HG02852 (cell line): Measurements from ENCODE around the gene CGB2.
"Not testable (repeated sequence)": the region's sequence is repeated elsewhere in the genome, so short reads cannot be mapped to it uniquely, and the experiment has no call there.

Experiments
- ATAC-seq: cut with Tn5 transposase; IDR thresholded peaks from one replicate; pipeline ENCODE4 v1.9.1; 2021; ENCODE audit warnings: mild to moderate bottlenecking, moderate library complexity; ENCODE audit not compliant: unreplicated experiment

Gene CGB2

GRCh38 chr19:49031642-49032301, at the start of gene CGB2:
TSS of gene CGB2 (plus strand) at chr19:49031890. CDS start at chr19:49032096, 206 bp downstream.
- not testable (repeated sequence) for ATAC-seq

DNA sequence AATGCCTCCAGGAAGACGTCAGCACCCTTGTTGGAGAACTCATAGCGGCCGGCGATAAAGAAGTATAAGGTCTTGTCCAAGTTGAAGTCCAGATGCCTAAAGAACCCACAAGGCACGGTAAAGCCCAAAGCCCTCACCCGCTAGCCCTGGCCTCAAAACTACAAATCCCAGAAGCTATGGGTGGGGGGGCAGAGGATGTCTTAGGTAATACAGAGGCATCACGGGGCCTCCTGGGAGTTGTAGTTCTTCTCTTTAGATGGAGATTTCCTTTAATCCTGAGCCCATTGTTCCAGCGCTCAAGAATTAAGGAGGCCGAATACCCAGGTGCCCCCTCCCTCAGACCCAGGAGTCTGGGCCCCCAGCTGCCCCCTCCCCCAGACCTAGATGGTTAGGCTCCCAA, 49.4 kb upstream of the CGB2 start:
- ATAC-seq = no peak

DNA sequence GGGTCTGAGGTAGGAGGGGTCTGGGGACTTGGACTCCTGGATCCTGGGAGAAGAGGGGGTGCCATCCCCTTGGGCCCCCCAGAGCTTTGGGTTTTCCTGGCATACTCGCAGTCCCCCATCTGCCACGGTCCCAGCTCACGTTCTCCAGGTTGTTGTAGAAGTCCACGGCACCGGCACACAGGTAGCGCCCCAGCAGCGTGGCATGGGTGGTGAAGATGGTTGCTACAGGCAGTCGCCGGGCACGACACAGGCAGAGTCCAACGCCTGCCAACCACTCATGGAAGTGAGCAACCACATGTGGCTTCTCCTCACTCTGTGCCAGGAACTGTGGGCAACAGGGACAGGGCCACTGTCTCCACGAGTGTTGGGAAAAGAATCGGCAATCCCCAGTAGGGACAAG, 46.0 kb upstream of the CGB2 start:
- no peak for ATAC-seq

DNA sequence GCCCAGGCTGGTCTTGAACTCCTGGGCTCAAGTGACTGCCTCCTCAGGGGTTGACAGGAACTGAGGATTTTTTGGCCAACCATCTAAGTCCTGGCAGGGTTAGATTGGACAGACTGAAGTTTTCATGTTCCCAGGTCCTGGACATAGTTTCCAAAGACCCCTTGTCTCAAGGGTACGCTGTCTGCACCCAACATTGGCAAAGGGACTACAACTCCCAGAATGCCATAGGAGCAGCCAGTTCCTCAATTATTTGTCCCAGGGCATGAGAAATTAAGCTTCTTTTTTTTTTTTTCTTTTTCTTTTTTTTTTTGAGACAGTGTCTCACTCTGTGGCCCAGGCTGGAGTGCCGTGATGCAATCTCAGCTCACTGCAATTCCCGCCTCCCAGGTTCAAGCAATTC, 45.5 kb upstream of the CGB2 start:
- ATAC-seq = no peak

DNA sequence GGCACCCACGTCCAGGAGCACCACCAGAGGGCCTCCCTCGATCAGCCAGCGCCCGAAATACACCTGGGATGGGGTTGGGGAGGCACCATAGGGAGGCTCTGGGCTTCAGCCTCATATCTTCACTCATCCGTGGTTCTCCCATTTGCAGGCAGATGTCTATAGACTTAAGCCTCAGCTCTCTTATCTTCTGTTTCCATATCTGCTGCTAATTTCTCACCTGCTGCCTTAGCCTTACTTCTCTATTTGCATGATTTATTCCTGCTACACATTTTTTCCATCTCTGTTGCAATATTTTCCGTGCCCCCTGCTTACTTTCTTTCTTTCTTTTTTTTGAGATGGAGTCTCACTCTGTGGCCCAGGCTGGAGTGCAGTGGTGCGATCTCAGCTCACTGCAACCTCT, 44.4 kb upstream of the CGB2 start:
- no peak for ATAC-seq

DNA sequence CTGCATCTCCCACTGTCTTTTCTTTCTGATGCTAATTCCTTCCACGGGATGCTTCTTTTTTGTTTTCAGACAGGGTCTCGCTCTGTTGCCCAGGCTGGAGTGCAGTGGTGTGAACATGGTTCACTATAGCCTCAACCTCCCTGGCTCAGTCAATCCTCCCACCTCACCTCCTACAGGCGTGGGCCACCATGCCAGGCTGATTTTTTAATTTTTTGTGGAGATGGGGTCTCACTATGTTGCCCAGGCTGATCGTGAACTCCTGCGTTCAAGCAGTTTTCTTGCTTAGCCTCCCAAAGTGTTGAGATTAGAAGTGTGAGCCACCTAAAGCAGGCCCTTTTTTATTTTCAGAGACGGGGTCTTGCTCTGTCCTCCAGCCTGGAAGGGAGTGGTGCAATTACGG, 43.4 kb upstream of the CGB2 start:
- no peak for ATAC-seq

GRCh38 chr19:48988860-48989259, 42.8 kb upstream of the CGB2 start:
- ATAC-seq = no peak

GRCh38 chr19:48989701-48990291, 41.9 kb upstream of the CGB2 start:
- no peak for ATAC-seq

- ATAC-seq = no peak
Observed at GRCh38 chr19:48990400-48990799, 41.3 kb upstream of the CGB2 start.

DNA sequence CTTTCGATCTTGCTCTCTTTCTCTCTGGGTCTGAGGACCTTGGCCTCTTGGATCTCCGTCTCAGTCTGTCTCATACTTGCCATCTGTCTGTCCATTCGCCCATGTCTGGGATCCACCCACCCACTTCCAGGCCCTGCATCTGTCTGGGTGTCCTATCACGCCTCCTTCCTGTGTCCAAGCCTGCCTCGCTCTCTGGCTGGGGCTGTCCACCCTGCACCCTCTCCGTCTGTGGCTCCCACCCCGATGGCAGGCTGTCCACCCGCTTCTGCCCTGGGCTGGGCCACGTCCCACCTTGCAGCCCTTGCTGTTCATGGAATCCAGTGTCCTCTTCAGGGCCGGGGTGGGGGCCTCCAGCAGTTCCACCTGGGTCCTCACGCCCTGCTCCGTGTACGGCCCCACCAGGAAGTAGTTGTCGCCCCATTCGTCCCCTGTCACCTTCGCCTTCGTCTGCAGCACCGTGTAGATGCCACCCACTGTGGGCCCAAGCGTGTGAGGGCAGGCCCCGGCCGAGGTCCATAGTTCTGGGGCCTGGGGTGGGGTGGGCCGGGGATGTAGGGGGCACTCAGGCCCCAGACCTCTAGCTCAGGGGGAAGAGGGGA, 40.6 kb upstream of the CGB2 start:
- ATAC-seq = no peak

DNA sequence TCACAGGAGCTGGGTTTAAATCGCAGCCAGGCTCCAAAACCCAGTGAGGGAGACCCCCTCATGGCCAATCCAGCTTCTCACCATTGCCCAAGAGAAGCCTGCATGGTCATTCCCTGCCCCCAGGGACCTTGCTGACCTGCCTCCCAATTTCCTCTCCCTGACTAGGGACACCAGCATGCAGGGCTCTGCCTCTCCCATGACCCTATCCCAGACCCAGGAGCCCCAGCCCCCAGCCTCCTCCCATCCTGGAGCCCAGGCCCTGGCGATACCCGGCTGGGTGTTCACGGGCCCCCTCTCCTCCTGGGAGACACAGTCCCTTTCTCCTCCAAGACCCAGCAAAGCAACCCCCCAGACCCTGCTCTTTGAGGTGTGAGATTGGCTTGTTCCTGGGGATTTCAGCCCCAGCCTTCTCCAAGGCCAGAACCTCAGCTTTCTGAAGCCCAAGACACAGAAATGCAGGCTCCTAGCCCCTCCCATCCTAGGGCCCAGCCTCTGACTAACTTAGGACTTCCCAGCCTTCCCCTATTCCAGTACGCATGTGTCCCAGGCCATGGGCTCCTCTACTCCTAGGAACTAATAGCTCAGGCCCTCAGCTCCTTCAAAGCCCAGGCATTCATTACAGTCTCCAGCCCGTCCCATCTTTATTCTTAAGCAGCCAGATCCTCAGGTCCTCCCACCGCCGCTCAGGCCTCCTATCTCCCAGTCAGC, 39.7 kb upstream of the CGB2 start:
- no peak for ATAC-seq

GRCh38 chr19:48992581-48993174, 39.0 kb upstream of the CGB2 start:
- no peak for ATAC-seq

DNA sequence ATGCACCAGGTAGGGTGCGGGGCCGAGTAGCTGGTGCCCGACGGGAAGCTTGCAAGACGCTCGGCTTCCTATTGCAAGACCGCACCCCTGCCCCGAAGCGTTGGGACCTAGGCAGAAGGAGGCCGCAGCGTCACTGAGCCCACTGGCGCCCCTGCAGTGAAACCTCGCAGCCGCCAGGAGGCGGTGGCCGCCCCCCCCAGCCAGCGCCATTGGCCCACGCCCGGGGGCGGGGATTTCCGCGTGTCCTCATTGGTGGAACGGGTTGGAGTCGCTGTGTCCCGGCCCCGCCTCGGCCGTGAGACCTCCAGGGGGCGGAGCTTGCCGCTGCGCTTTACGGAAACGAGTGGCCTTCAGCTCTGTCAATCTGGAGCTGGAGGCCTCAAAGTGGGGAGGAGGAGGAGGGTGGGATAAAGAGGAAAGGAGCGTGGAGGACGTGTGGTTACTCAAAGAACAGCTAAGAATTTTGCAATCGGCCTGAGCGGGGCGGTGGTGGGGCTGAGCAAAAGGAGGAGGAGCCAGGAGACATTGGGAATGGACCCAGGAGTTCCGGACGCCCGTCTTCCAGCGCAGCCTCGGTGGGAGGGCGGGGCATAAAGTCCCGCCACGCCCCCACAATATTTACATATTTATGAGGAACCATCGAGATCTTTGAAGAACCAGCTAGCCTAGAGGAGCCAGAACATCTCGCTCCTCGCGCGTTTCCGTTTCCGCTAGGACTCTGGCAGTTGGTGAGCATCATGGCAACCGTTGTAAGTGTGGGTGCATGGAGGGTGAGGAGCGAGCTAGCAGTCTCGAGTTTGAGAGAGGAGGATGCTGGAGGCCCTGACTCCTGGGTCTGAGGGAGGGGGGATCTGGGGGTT, 38.3 kb upstream of the CGB2 start, which contains the start of the genes GYS1 and RUVBL2:
Gene GYS1, minus strand, starts transcription at position 135 of the 860 bp plus-strand sequence. CDS start 197 bp downstream, outside the sequence.
Gene RUVBL2, plus strand, starts transcription at position 713 of the 860 bp plus-strand sequence. Its CDS starts 25 bp downstream, at position 738.
- ATAC-seq = peak; percentile 85

- no peak for ATAC-seq
Observed at GRCh38 chr19:48994035-48994386, 37.7 kb upstream of the CGB2 start.

DNA sequence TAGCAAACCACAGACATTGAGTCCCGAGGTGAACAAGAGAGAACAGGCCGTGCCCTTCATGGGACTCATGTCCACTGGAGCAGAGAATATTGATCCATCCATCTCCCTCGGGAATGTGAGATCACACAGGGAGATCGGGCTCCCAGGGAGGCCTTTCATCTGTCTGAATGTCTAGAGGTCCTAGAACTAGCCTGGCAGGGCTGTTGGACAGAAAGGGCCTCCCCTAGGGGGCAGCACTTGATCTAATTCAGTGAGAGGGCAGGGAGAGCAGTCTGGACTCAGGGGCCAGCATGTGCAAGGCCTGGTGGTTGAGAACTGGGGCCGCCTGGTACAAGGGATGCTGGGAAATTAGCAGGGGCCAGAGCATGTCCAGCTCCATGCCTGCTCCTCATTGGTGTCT, 33.7 kb upstream of the CGB2 start:
- no peak for ATAC-seq

DNA sequence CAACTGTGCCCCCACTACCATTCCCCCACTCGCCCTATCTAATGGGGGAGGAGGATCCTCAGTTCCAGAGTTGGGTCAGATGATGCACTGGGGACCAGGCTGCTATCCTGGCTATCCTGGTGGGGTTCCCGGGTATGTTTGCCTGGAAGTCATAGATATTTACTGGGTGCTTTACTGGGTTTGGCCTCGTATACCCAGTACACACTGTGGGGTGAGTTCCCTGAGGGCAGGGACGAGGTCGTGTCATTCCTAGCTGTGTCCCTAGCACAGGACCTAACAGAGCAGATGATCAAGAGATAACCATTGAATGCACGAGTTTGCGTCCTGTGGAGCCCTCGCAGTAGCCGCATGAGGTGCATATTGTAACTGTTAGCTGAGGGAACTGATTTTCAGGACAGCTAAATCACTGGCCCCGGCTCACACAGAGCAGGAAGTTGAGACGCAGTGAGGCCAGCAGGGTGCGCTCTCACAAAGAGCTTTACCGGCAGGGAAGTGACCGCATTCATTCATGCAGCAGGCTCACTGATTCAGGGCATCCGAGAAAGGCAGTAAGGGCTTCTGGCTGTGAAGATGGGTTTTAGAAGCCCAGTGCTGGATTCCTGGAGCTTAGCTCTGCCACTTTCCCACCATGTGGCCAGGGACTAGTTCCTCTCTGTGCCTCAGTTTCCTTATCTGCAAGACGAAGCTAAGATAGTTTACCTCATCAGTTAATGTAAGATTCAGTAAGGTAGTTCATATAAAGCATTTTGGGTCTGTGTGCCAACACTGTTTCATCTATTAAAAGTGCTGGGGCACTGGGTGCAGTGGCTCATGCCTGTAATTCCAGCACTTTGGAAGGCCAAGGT, 32.0 kb upstream of the CGB2 start:
- no peak for ATAC-seq

DNA sequence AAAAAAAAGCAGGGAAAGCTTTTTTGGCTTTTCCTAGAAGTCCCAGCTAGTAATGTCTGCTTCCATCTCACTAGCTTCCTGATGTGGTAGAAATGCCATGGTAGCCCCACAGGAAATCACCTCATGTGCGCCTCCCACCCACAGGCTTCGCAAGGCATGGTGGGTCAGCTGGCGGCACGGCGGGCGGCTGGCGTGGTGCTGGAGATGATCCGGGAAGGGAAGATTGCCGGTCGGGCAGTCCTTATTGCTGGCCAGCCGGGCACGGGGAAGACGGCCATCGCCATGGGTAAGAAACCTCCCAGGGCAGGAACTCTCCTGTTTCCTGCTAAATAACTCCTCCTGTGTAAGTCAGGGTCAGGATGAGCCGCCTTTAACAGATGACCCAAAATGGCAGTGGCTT, 27.6 kb upstream of the CGB2 start:
- ATAC-seq = no peak

- ATAC-seq = no peak
Observed at GRCh38 chr19:49004964-49005614, 26.6 kb upstream of the CGB2 start.

GRCh38 chr19:49006905-49007304, 24.8 kb upstream of the CGB2 start:
- ATAC-seq = no peak
